Neuron (in vitro differentiated cells): Measurements from ENCODE around the gene SRL.

ENCODE experiments used
- H2AFZ ChIP-seq: one replicate; pipeline ENCODE4 v1.6.1; 2013; ENCODE audit warnings: low read depth, mild to moderate bottlenecking, inconsistent platforms, low read length, moderate library complexity
- H3K27me3 ChIP-seq: one replicate; pipeline ENCODE4 v1.6.1; 2013; ENCODE audit warnings: low read length; ENCODE audit not compliant: insufficient read depth
- H3K36me3 ChIP-seq: one replicate; pipeline ENCODE4 v1.6.1; 2013; ENCODE audit warnings: low read length; ENCODE audit not compliant: insufficient read depth
- H3K4me1 ChIP-seq: one replicate; pipeline ENCODE4 v1.6.1; 2013; ENCODE audit warnings: low read length; ENCODE audit not compliant: insufficient read depth
- H3K4me3 ChIP-seq: 2 replicates; pipeline ENCODE4 v1.5.1; 2013; ENCODE audit warnings: mild to moderate bottlenecking, low read length, moderate library complexity
- H3K9me3 ChIP-seq: one replicate; pipeline ENCODE4 v1.6.1; 2013; ENCODE audit warnings: low read length

SRL gene

GRCh38 chr16:4142268-4142667, 99.6 kb downstream of the SRL start:
- H3K4me3 ChIP-seq, result no peak overlapping the region
- H3K4me1 ChIP-seq, result peaks cover 3% of the 10 kb centered on the region
- no peak overlapping the region for H2AFZ ChIP-seq
- H3K36me3 ChIP-seq, result no peaks in the 10 kb centered on the region
- H3K27me3 ChIP-seq, result no peaks in the 10 kb centered on the region
- H3K9me3 ChIP-seq, result peaks cover 2% of the 10 kb centered on the region

DNA sequence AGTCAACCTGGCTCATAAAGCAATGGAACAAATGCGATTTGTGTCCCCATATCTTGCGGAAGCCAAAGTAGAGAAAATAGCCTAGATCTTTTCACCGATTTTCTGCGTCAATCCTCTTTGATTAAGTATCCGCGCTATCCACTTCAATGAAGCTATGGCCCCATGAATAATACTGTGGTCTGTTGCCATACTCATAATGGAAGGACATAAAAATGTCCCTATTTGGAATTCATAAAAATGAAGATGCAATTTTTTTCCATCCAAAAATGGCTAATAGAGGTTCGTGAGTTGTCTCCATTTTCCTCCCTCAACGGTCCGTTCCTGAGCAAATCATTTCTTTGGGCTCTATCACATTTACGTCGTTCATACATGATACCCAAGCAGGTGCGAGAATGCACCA, 100.3 kb downstream of the SRL start:
- H3K36me3 ChIP-seq, result no peaks in the 10 kb centered on the region
- H3K27me3 ChIP-seq, result no peaks in the 10 kb centered on the region
- H3K9me3 ChIP-seq, result peaks cover 2% of the 10 kb centered on the region
- H3K4me1 ChIP-seq, result peaks cover 3% of the 10 kb centered on the region
- no peak overlapping the region for H2AFZ ChIP-seq
- no peak overlapping the region for H3K4me3 ChIP-seq

GRCh38 chr16:4140652-4141051, 101.2 kb downstream of the SRL start:
- no peak overlapping the region for H3K4me3 ChIP-seq
- no peak overlapping the region for H2AFZ ChIP-seq
- H3K27me3 ChIP-seq, result no peaks in the 10 kb centered on the region
- H3K9me3 ChIP-seq, result peaks cover 2% of the 10 kb centered on the region
- no peaks in the 10 kb centered on the region for H3K36me3 ChIP-seq
- H3K4me1 ChIP-seq, result peaks cover 3% of the 10 kb centered on the region

DNA sequence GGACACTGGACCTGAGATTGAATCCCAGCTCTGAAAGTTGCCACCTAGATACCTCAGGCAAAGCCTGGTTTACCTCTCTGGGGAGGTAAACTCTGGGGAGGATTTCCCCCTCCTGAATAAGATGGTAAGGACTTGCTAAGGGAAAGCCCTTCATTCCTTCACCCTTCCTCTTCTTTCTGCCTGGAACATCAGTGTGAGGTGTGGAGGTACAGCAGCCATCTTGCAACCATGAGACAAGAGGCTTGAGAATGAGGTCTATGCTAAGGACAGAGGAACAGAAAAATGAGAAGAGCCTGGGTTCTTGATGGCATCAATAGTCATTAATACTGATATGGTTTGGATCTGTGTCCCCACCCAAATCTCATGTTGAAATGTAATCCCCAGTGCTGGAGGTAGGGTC, 101.9 kb downstream of the SRL start:
- no peaks in the 10 kb centered on the region for H3K36me3 ChIP-seq
- no peak overlapping the region for H2AFZ ChIP-seq
- peaks cover 3% of the 10 kb centered on the region for H3K4me1 ChIP-seq
- H3K9me3 ChIP-seq, result peaks cover 2% of the 10 kb centered on the region
- no peaks in the 10 kb centered on the region for H3K27me3 ChIP-seq
- H3K4me3 ChIP-seq, result no peak overlapping the region
